ENCODE data around the gene GRPEL1. TPM values are rescaled to one million over a fixed set of nuclear protein-coding genes. Genes with fewer than 3 reads are reported as not detected.
"Not testable (repeated sequence)": the region's sequence is repeated elsewhere in the genome, so short reads cannot be mapped to it uniquely, and the experiment has no call there.

Gene GRPEL1
- total RNA-seq, 2 donors from 2014 or later = 35.6 to 46.1 TPM

DNA sequence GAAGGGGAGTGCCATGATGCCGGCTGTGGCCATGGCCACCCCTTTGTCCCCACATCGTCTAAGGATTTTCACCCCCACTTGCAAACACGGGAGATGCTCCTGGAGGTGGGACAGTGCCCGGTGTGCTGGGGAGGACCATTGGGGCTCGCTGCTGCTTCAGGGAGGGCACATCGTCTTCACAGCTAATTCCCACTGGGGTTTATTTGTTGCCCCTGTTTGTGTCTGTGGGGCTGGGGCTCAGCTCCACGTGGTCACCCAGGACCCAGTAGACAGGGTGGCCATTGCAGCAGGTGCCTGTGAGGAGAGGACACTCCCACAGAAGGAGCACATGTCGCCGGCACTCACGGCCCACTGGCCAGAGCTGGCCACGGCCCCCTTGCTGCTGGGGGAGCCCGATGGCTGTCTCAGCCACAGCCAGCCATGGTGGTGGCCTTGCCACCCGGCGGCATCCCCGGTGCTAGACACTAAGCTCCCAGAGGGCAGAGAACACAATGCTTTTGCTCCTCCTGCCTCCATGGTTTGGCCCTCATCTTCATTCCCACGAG, 27.8 kb upstream of the GRPEL1 start:
- no peak for ATAC-seq
- no peak for DNase-seq
- intact Hi-C loops (cut with DNase I) = no loop called here

DNA sequence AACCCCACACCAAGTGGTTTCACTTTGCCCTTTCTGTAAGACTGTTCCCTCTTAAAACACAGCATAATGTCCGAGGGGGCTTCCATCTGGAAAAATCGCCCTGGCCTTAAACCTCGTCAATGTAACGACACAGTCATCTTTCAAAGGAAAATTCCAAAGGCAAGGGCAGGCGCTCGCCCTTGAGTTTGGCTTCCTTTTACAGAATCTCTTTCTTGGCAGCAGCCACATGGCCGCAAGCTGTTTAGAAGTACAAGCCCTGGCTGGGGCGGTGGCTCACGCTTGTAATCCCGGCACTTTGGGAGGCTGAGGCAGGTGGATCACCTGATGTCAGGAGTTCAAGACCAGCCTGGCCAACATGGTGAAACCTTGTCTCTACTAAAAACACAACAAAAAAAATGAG, 27.1 kb upstream of the GRPEL1 start:
- ATAC-seq = no peak
- DNase-seq = no peak
- intact Hi-C loops (cut with DNase I) = no loop called here

DNA sequence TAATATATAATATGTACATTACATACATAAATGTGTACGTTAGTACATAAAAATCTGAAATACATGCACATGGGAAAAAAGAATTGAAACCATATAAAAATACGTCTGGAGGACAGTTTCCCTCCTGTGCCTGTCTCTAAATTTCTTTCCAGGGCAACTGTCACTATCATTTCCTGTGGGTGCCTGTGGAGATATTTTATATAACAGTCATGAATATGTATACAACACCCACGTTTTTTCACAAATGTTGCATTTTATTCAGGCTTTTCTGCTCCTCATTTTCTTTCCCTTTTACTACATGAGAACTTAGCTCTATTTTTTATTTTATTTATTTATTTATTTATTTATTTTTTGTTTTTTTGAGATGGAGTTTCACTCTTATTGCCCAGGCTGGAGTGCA, 24.2 kb upstream of the GRPEL1 start:
- intact Hi-C loops (cut with DNase I) = no loop called here
- DNase-seq (no peak), ATAC-seq (no peak)

DNA sequence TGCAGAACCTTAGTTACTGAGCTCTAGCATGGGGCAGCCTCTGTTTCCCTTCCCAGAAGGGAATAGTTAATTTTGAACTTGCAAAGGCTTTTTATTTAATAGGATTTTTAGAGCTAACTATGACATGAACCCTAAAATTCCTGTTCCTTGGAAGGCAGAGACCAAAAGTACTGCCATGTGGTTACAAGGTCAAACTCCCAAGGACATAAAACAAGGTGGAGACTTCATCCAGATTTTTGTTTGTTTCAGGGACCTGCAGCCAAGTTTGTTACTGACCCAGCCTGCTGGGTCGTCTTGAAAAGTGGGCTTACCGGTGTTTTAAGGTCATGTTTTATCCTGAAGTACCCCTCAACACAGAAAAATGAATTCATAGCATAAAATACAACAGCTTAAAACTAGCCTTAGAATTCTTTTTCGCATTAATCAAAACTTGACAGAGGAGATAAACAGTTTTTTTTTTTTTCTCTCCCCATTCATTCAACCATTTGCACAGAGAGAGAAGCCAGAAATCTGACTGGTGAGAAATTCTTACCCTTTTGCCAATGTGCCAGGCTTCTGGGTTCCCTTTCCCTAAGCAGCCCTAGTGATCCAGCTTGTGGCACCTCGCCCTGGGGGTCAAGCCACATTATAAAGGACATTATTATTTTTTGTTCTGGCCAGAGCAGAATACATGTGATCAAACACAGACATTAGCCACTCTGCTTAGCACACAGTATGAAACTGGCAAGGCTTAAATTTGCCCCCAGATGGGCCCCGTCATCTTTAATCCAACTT, 21.5 kb upstream of the GRPEL1 start:
- no peak for DNase-seq
- intact Hi-C loops (cut with DNase I) = no loop called here
- ATAC-seq = peak in 1 of 2 donors; percentile 30

DNA sequence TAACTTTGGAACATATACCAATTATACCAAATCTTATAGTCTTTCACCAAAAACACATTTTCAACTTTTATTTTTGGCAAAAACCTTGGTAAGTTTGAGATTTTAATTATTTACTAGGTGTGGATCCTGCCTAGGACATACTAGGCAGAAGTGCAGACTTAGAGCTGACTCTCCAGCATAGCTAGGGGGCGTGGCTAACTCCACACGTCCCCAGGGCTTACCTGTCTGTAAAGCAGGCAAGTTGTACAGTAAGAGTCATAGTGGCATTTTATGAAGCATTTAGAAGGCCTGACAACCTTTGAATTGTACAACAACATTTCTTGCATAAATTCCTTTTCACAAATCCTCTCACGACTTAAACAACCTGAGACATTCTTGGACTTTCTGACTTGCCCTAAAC, 19.2 kb upstream of the GRPEL1 start:
- DNase-seq (no peak), ATAC-seq (no peak)
- intact Hi-C loops (cut with DNase I) = no loop called here

DNA sequence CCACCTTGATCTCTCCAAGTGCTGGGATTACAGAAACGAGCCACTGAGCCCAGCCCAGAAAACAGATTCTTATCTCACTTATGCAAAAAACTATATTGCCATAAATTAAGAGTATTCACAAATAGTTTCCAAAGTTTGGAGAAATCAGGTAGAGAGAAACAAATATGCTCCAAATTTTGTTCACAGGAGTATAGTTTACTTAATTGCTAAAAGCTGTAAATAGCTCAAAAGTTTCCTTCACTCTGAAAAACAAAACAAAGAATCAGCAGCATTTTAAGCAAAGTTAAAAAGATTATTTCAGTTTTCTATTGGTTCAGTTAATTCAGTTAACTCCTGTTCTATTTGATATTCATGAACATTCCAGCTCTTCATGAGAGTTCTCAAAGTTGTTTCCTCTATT, 18.5 kb upstream of the GRPEL1 start:
- intact Hi-C loops (cut with DNase I) = no loop called here
- ATAC-seq (no peak), DNase-seq (no peak)

DNA sequence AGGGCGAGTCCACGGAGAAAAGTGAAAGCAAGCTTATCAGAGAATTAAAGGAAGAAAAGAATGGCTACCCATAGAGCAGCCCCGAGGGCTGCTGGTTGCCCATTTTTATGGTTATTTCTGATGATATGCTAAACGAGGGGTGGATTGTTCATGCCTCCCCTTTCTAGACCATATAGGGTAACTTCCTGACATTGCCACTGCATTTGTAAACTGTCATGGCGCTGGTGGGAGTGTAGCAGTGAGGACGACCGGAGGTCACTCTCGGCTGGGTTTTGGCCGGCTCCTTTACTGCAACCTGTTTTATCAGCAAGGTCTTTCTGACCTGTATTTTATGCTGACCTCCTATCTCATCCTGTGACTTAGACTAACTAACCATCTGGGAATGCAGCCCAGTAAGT, 16.7 kb upstream of the GRPEL1 start:
- DNase-seq; ATAC-seq; intact Hi-C loops (cut with DNase I): not testable (repeated sequence)

DNA sequence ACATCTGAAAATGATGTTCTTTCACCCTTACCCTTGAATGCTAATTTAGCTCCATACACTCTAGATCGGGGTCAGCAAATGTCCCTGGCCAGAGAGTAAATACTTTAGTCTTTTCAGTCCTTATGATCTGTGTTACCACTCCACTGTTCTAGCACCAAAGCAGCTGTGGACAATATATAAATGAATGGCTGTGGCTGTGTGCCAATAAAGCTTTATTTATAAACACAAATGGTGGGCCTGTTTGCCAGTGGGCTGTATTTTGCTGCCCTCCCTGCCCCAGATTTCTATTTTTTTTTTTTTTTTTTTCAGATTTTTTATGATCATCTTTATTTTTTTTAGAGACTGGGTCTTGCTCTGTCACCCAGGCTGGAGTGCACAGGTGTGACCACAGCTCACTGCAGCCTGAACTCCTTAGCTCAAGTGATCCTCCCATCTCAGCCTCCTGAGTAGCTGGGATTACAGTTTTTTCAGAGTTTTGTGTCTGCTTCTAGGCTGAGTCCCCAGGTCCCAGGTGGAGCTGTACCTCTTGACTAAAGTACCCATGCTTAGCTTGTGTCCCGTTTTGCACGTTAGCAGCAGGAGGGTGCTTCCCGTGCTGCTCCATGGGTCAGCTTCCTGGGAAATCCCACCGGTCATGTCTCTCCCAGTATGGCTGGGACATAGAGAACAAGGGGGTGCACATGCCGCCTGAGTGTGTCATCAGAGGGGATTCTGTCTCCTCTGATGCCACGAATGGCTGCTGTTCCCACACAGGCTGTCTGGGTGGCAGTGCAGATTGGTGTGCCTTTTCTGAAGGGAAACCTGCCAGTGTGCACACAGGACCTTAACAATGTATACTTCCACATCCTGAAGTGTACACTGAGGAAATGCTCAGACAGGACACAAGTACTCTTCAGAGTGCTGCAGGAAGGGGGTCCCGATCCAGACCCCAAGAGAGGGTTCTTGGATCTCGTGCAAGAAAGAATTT, 16.0 kb upstream of the GRPEL1 start:
- no peak for DNase-seq
- ATAC-seq = no peak
- intact Hi-C loops (cut with DNase I) = no loop called here

DNA sequence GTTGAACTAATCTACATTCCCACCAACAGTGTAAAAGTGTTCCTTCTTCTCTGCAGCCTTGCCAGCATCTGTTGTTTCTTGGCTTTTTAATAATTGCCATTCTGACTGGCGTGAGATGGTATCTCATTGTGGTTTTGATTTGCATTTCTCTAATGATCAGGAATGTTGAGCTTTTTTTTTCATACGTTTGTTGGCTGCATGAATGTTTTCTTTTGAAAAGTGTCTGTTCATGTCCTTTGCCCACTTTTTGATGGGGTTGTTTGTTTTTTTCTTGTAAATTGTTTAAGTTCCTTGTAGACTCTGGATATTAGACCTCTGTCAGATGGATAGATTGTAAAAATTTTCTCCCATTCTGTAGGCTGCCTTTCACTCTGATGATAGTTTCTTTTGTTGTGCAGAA, 12.0 kb upstream of the GRPEL1 start:
- ATAC-seq, DNase-seq: not testable (repeated sequence)
- intact Hi-C loops (cut with DNase I) = loop anchor here in 1 of 2 donors (10.0 kb wide), 1 partner anchor 355 kb away; no protein-coding TSS in a partner anchor

DNA sequence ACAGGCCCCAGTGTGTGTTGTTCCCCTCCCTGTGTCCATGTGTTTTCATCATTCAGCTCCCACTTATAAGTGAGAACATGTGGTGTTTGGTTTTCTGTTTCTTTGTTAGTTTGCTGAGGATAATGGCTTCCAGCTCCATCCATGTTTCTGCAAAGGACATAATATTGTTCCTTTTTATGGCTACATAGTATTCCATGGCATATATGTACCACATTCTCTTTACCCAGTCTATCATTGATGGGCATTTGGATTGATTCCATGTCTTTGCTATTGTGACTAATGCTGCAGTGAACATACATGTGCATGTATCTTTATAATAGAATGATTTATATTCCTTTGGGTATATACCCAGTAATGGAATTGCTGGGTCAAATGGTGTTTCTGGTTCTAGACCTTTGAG, 11.6 kb upstream of the GRPEL1 start:
- intact Hi-C loops (cut with DNase I) = loop anchor here in 1 of 2 donors (10.0 kb wide), 1 partner anchor 355 kb away; no protein-coding TSS in a partner anchor
- ATAC-seq = not testable (repeated sequence)

DNA sequence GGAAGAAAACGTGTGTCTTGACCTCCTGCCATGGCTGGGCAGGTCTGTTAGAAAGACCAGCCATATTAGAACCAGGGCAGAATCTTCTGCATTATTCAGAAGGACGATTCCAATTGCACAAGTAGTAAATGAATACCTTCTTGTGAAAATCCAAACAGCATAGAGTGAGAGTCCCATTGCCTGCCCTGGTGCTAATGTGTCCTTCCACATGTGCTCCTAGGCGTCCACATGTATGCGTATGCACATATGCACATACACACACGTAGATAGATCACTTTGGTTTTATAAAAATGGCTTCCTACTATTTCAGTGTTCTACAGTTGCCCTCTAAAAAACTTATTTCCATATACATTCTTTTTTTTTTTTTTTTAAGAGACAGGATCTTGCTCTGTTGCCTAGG, 10.2 kb upstream of the GRPEL1 start:
- ATAC-seq = no peak
- intact Hi-C loops (cut with DNase I) = loop anchor here in 1 of 2 donors (10.0 kb wide), 1 partner anchor 353 kb away; no protein-coding TSS in a partner anchor
- no peak for DNase-seq

More for the DNA sequence above, 11.6 kb upstream of the GRPEL1 start:
- DNase-seq = not testable (repeated sequence)

DNA sequence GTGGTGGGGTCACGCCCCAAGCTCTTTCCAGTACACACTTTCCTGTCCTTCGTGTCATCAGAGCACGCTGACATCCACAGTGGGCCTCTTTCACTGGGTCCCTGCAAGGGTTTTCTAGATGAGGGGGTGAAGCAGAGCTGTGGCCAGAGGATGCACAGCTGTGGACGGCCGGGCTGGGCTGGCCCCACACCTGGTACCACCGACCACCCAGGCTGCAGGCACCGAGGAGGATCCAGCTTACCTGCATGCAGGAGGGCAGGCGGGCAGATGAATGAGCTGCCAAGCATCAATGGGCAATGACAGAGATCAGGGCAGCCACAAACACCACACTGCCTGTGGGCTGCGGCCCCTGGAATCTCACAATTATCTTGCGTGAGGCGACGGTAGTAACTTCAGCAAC, 9.5 kb upstream of the GRPEL1 start:
- DNase-seq = no peak
- no peak for ATAC-seq
- intact Hi-C loops (cut with DNase I) = loop anchor here in 1 of 2 donors (10.0 kb wide), 1 partner anchor 353 kb away; no protein-coding TSS in a partner anchor

DNA sequence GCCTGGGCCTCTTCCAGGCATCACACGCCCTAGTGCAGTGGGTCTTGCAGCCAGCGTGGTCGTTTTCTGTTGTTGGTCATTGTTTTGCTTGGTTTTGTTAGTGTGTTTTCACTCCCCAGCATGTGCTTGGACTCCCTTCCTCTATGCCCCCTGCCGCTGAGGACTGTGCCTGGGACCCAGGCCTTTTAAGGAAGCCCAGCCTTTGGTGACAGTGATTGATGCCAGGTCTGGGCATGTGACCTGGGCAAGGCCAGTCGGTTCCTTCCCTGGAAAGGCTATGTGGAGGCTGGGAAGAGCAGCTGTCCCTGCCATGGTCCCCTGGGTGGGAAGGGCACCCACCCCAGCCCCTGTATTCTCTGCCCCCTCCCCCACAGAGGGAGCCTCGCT, 8.8 kb upstream of the GRPEL1 start:
- intact Hi-C loops (cut with DNase I) = loop anchor here in 1 of 2 donors (10.0 kb wide), 1 partner anchor 352 kb away; no protein-coding TSS in a partner anchor
- DNase-seq (no peak), ATAC-seq (no peak)

DNA sequence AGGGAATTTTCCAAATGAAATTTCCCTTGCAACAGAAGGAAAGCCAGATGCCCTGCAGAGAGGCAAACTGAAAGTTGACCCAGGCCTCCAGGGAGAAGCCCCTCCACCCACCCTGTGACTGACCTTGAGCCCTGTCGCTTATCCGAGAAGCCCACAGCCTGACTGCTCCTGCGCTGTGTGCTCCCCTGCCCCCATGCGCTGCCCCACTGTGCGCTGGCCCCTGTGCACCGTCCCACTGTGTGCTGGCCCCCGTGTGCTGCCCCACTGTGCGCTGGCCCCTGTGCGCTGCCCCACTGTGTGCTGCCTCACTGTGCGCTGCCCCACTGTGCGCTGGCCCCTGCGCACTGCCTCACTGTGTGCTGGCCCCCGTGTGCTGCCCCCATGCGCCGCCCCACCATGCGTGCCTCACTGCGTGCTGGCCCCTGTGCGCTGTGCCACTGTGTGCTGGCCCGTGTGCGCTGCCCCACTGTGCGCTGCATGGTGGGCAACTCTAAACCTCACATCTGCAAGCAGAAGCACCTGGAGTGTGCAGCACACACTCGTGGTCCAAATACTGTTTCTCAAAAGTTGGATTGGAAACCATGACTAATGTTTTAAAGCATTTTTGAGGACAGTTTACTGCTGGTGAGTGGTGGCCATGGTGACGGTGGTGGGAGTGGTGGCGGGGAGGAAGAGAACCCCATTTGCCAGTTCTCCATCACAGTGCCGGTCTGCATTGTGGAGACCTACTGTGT, 8.3 kb upstream of the GRPEL1 start:
- intact Hi-C loops (cut with DNase I) = loop anchor here in 1 of 2 donors (10.0 kb wide), 1 partner anchor 351 kb away; no protein-coding TSS in a partner anchor

DNA sequence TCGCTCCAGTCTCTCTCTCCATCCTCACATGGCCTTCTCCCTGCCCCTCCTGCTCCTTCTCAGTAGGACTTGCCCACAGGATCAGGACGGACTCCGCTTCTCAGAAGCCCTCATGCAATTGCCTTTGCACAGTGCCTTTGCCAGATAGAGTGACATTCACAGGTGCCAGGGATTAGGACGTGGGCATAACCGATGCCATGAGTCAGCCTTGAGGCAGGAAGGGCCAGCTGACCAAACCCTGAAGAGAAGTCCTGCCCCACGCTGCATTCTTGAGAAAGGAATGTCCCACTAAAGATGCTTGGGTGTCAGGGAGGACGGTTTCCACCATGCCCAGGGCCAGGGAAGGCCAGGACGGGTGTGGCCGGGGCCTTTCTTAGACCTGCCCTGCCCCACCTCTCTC, 6.6 kb upstream of the GRPEL1 start:
- ATAC-seq (no peak), DNase-seq (no peak)
- intact Hi-C loops (cut with DNase I) = loop anchor here (5.0 to 10.0 kb wide), 4 partner anchors 102 to 352 kb away; partner anchors contain the start of gene TBC1D14 (in 1 of the 2)

More for the DNA sequence above, 8.3 kb upstream of the GRPEL1 start:
- DNase-seq (no peak), ATAC-seq (peak in 1 of 2 donors; percentile 23)

DNA sequence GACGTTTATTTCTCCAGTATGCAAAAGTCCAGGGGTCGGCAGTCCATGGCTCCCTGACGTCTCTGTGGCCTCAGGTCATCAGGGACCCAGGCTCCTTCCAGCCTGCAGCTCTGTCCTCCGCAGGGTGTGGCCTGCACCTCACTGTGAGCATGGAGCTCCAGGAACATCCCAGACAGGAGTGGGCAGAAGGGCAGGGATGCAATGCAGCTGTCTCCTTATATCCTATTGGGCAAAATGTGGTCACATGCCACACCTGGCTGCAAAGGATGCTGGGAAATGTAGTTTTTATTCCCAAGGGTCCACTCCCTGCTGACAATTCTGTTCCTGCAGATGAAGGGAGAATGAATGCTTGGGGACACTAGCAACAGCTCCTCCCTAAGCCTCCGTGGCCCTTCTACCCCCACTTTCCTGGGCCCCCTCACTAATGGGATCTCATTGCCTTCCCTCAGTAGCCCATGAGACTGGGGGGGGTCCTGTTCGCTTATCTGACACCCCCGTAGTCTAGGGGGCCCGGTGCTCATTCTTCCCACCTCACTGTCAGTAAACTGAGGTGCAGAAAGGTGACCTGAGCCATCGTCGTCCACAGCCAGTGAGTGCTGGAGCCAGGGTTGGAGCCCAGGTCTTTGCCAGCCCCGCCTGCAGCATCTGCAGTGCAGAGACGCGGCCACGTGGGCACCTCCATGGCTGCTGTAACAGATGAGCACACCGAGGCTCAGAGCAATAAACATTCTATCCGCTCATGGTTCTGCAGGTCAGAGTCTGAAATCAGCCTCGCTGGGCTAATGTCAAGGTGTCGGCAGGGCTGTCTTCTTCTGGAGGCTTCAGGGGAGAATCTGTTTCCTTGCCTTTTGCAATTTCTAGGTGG, 5.9 kb upstream of the GRPEL1 start:
- DNase-seq (no peak), ATAC-seq (peak in 1 of 2 donors; percentile 37)
- intact Hi-C loops (cut with DNase I) = loop anchor here (5.0 to 10.0 kb wide), 4 partner anchors 101 to 351 kb away; partner anchors contain the start of gene TBC1D14 (in 1 of the 2)

DNA sequence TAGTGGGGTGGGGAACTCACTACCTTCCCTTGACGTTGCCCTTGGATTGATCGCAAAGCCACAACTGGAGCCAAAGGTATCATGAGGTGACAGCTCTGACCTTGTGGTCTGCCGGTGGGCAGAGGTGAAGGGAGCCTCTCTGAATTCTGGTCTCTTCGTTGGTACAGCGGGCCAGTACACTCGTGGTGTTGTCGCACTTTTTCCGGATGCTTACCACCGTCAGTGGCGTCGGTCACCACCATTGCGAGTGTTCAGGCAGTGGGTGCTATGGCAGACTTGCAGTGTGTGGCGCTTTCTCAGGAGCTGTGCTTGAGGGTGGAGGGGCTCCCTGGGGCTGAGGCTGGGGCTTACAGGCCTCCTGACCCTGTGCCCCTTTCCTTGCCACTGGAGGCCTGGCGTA, 5.2 kb upstream of the GRPEL1 start:
- DNase-seq = no peak
- intact Hi-C loops (cut with DNase I) = loop anchor here (5.0 to 10.0 kb wide), 4 partner anchors 101 to 351 kb away; partner anchors contain the start of gene TBC1D14 (in 1 of the 2)
- no peak for ATAC-seq

Data from left cardiac atrium (tissue), 4 donors.